HepG2 (cell line): ENCODE data around the gene CERS6. TPM values are rescaled to one million over a fixed set of nuclear protein-coding genes. Genes with fewer than 3 reads are reported as not detected.

Experiments
- ATAC-seq: fragments of 200-7000 bp; cut with Tn5 transposase; 3 replicates; pipeline ENCODE4 v1.9.1; 2020; ENCODE audit warnings: mild to moderate bottlenecking, moderate library complexity
- BruUV-seq: library from RNA; stranded (reverse); fragments of 400-500 nt; replicated peaks from 2 replicates; lab custom pipeline; 2021; lab: Mats Ljungman, UMichigan
- CTCF ChIA-PET: fragments of 300-600 bp; formaldehyde crosslinking; extraction: SDS; loops from one replicate; lab custom pipeline; 2021; ENCODE audit warnings: low total read pairs, inconsistent platforms, low intra/inter-chr PET ratio; lab: Yijun Ruan, JAX
- POLR2A ChIA-PET: fragments of 350-600 bp; sonication (Branson Sonifier 250); formaldehyde crosslinking; loops from one replicate; lab custom pipeline; 2020; ENCODE audit warnings: antibody characterized with exemption, inconsistent platforms; lab: Yijun Ruan, JAX
- DNase-seq: peaks from one replicate; pipeline ENCODE4 v3.0.0-alpha.2; 2015; ENCODE audit warnings: low spot score
- FAIRE-seq: peaks from 3 replicates; lab custom pipeline; 2011; peaks lifted over from hg19 to GRCh38; lab: Jason Lieb, UNC
- H2AFZ ChIP-seq: one replicate; pipeline ENCODE4 v1.6.1; 2011; ENCODE audit warnings: low read length, inconsistent platforms
- H3K27ac ChIP-seq: fragments of 300-600 bp; 3 replicates; pipeline ENCODE4 v1.8.0; 2011; ENCODE audit warnings: mixed run types, mild to moderate bottlenecking, mixed read lengths, low read length, inconsistent platforms; ENCODE audit not compliant: insufficient read depth; ENCODE audit errors: extremely low read length
- H3K27me3 ChIP-seq, 2 experiments: fragments of 200-600 bp in 1 of 2; 2 replicates in 1 of 2; 3 replicates in 1 of 2; pipeline versions ENCODE4 v1.6.0 to v1.8.0; 2011; ENCODE audit warnings: low read length in 2 of 2, mild to moderate bottlenecking in 2 of 2, moderate library complexity in 2 of 2, inconsistent platforms in 1 of 2; ENCODE audit not compliant: insufficient read depth in 2 of 2, control insufficient read depth in 1 of 2
- H3K36me3 ChIP-seq, 2 experiments: fragments of 200-600 bp in 1 of 2; replicated peaks in 1 of 2; 2 replicates in 1 of 2; 3 replicates in 1 of 2; pipeline versions ENCODE4 v1.5.1 to v1.8.0; 2011; ENCODE audit warnings: low read length in 2 of 2, inconsistent platforms in 1 of 2; ENCODE audit not compliant: insufficient read depth in 2 of 2, control insufficient read depth in 1 of 2
- H3K4me1 ChIP-seq: 2 replicates; pipeline ENCODE4 v1.5.1; 2012; ENCODE audit warnings: low read length, inconsistent platforms; ENCODE audit not compliant: insufficient read depth
- H3K4me2 ChIP-seq: 2 replicates; pipeline ENCODE4 v1.6.0; 2011; ENCODE audit warnings: low read depth, low read length, inconsistent platforms
- H3K4me3 ChIP-seq, 3 experiments: fragments of 200-600 bp in 1 of 3; sonication (generic), shearing (Covaris generic) in 1 of 3; replicated peaks in 1 of 3; 2 replicates each; pipeline ENCODE4 v1.5.1; 2011 to 2016; ENCODE audit warnings: low read length in 3 of 3, inconsistent platforms in 2 of 3, low read depth in 2 of 3, mild to moderate bottlenecking in 2 of 3, control low read depth in 1 of 3, mixed read lengths in 1 of 3; ENCODE audit not compliant: insufficient read depth in 1 of 3
- H3K79me2 ChIP-seq: one replicate; pipeline ENCODE4 v1.6.1; 2011; ENCODE audit warnings: low read length, inconsistent platforms; ENCODE audit not compliant: insufficient read depth
- H3K9ac ChIP-seq: 2 replicates; pipeline ENCODE4 v1.6.0; 2011; ENCODE audit warnings: mild to moderate bottlenecking, low read depth, low read length, inconsistent platforms; ENCODE audit not compliant: insufficient read depth
- H3K9me3 ChIP-seq: 2 replicates; pipeline ENCODE4 v1.5.1; 2012; ENCODE audit warnings: mild to moderate bottlenecking, low read length
- H4K20me1 ChIP-seq: 2 replicates; pipeline ENCODE4 v1.6.0; 2011; ENCODE audit warnings: inconsistent platforms, mild to moderate bottlenecking, low read length, moderate library complexity; ENCODE audit not compliant: insufficient read depth
- ARID3A ChIP-seq: IDR thresholded peaks from 2 replicates; pipeline ENCODE4 v1.6.1; 2012; ENCODE audit warnings: low read depth, low read length, improper control_type of control experiment
- EP300 ChIP-seq, 3 experiments: sonication (generic) in 1 of 3; formaldehyde crosslinking in 1 of 3; IDR thresholded peaks; 2 replicates each; pipeline versions ENCODE4 v1.5.1 to v1.6.1; 2011 to 2020; ENCODE audit warnings: low read depth in 2 of 3, low read length in 2 of 3, borderline replicate concordance in 1 of 3, improper control_type of control experiment in 1 of 3, mild to moderate bottlenecking in 1 of 3, missing genetic modification reagents in 1 of 3, moderate library complexity in 1 of 3
- HES4 ChIP-seq: sonication (generic); formaldehyde crosslinking; IDR thresholded peaks from 2 replicates; pipeline ENCODE4 v1.9.0; 2021; ENCODE audit warnings: mild to moderate bottlenecking, missing genetic modification reagents, borderline replicate concordance
- HIVEP1 ChIP-seq: sonication (generic); formaldehyde crosslinking; IDR thresholded peaks from 2 replicates; pipeline ENCODE4 v1.4.0; 2020; ENCODE audit warnings: mild to moderate bottlenecking, missing genetic modification reagents
- JARID2 ChIP-seq: sonication (generic); formaldehyde crosslinking; IDR thresholded peaks from 2 replicates; pipeline ENCODE4 v1.8.1; 2023; ENCODE audit warnings: missing genetic modification reagents, inconsistent platforms; ENCODE audit not compliant: insufficient replicate concordance
- MAFF ChIP-seq: IDR thresholded peaks from 2 replicates; pipeline ENCODE4 v1.6.1; 2011; ENCODE audit warnings: low read depth, low read length, improper control_type of control experiment
- MAFK ChIP-seq, 2 experiments: IDR thresholded peaks in 1 of 2; conservative IDR thresholded peaks in 1 of 2; 2 replicates each; pipeline ENCODE4 v1.6.1; 2011; ENCODE audit warnings: improper control_type of control experiment in 2 of 2, low read length in 2 of 2
- TGIF2 ChIP-seq: IDR thresholded peaks from 2 replicates; pipeline ENCODE4 v1.6.1; 2016; ENCODE audit warnings: control low read depth, missing compliant biosample characterization
- ZBTB21 ChIP-seq: sonication (generic); formaldehyde crosslinking; IDR thresholded peaks from 2 replicates; pipeline ENCODE4 v1.4.0; 2020; ENCODE audit warnings: missing genetic modification reagents
- ZNF101 ChIP-seq: sonication (generic); formaldehyde crosslinking; IDR thresholded peaks from 2 replicates; pipeline ENCODE4 v1.4.0; 2020; ENCODE audit warnings: mild to moderate bottlenecking, low read depth, missing genetic modification reagents, borderline replicate concordance
- ZNF354B ChIP-seq: sonication (generic); formaldehyde crosslinking; IDR thresholded peaks from 2 replicates; pipeline ENCODE4 v1.8.0; 2022; ENCODE audit warnings: mild to moderate bottlenecking, missing genetic modification reagents
- ZNF510 ChIP-seq: sonication (generic); formaldehyde crosslinking; IDR thresholded peaks from 2 replicates; pipeline ENCODE4 v1.4.0; 2020; ENCODE audit warnings: low read depth, mild to moderate bottlenecking, missing genetic modification reagents
- ZNF574 ChIP-seq: sonication (generic); formaldehyde crosslinking; IDR thresholded peaks from 2 replicates; pipeline ENCODE4 v1.4.0; 2020; ENCODE audit warnings: missing genetic modification reagents
- ZNF598 ChIP-seq: sonication (generic); formaldehyde crosslinking; IDR thresholded peaks from 2 replicates; pipeline ENCODE4 v1.5.1; 2020; ENCODE audit warnings: mild to moderate bottlenecking, missing genetic modification reagents, borderline replicate concordance
- in situ Hi-C: cut with HindIII; loops from 2 replicates; pipeline ENCODE4 v1.10.0; 2017; ENCODE audit warnings: low pct_unique_long_range_greater_than_20kb; ENCODE audit not compliant: extremely low pct_ligation_motif_present
- intact Hi-C: fragments of 100-400 bp; cut with micrococcal nuclease; formaldehyde crosslinking; loops from one replicate; pipeline ENCODE4 v1.10.0; 2022; ENCODE audit not compliant: unreplicated experiment
- polyA plus RNA-seq, 8 experiments: library from polyadenylated mRNA; depleted of rRNA in 3 of 8; stranded (reverse) in 7 of 8; unstranded in 1 of 8; fragments of >200 nt; fragmentation: Illumina TruSeq in 4 of 8; extraction: Trizol in 4 of 8; gene quantifications; 2 replicates each; pipeline versions ENCODE4 v1.2.1 to v1.2.3, GENCODE V29; 2011 to 2016; ENCODE audit warnings: low read depth in 4 of 8, missing spikeins in 1 of 8, mixed read lengths in 1 of 8; ENCODE audit not compliant: insufficient read depth in 1 of 8
- total RNA-seq, 5 experiments: library from RNA; depleted of rRNA; stranded (reverse); fragments of >200 nt; fragmentation: Illumina TruSeq; extraction: Trizol; gene quantifications; 2 replicates each; pipeline ENCODE4 v1.2.3, GENCODE V29; 2016; ENCODE audit warnings: low read depth in 1 of 5
- TF ChIP-seq, protein P1 (sequence below): sonication (generic); formaldehyde crosslinking; IDR thresholded peaks from 2 replicates; pipeline ENCODE4 v1.8.1; 2023; ENCODE audit warnings: mild to moderate bottlenecking, missing genetic modification reagents
- TF ChIP-seq, protein P2 (sequence below): sonication (generic); formaldehyde crosslinking; IDR thresholded peaks from 2 replicates; pipeline ENCODE4 v1.4.0; 2020; ENCODE audit warnings: mild to moderate bottlenecking, missing genetic modification reagents

Gene CERS6
- total and polyA plus RNA-seq, 2 of the 13 experiments (the other 11 are each of a cell fraction or from before 2014, with no cell fraction given), result 10.1 to 20.3 TPM

GRCh38 chr2:168445960-168446359 is 10.1 kb upstream of the CERS6 start (continued):
- TF ChIP-seq ZNF598, result no peak
- no peak for TF ChIP-seq ARID3A
- no peak for TF ChIP-seq JARID2 (CRISPR knock-in tag)
- TF ChIP-seq ZNF510 (CRISPR knock-in tag), result no peak
- TF ChIP-seq MAFF, result peak; percentile 65
- TF ChIP-seq, protein P1, sequence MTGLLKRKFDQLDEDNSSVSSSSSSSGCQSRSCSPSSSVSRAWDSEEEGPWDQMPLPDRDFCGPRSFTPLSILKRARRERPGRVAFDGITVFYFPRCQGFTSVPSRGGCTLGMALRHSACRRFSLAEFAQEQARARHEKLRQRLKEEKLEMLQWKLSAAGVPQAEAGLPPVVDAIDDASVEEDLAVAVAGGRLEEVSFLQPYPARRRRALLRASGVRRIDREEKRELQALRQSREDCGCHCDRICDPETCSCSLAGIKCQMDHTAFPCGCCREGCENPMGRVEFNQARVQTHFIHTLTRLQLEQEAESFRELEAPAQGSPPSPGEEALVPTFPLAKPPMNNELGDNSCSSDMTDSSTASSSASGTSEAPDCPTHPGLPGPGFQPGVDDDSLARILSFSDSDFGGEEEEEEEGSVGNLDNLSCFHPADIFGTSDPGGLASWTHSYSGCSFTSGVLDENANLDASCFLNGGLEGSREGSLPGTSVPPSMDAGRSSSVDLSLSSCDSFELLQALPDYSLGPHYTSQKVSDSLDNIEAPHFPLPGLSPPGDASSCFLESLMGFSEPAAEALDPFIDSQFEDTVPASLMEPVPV (CRISPR knock-in tag), result no peak
- TF ChIP-seq HIVEP1 (CRISPR knock-in tag), result no peak
- TF ChIP-seq ZNF101, result no peak
- no peak for TF ChIP-seq ZBTB21 (CRISPR knock-in tag)
- peak; percentile 40 to 58 for TF ChIP-seq MAFK (conservative IDR thresholded peaks at IDR 0.05 in 1 of 2, IDR thresholded peaks at IDR 0.05 in 1 of 2; ENCODE audit: low read length in 2 of 2)

GRCh38 chr2:168448980-168449379 is 7.1 kb upstream of the CERS6 start:
- DNase-seq (no peak), ATAC-seq (no peak), FAIRE-seq (no peak)
- CTCF ChIA-PET, result no interaction called here
- Histone ChIP-seq H4K20me1 (no peaks in the 10 kb centered on the region), H2AFZ (no peak overlapping the region), H3K27me3 (peaks cover 0 to 3% of the 10 kb centered on the region in 2 experiments; a peak in 1 of 5 replicates), H3K9ac (no peak overlapping the region), H3K4me3 (no peak overlapping the region), H3K27ac (no peak overlapping the region), H3K4me2 (no peak overlapping the region), H3K36me3 (no peaks in the 10 kb centered on the region), H3K4me1 (peaks cover 6% of the 10 kb centered on the region), H3K9me3 (peaks cover 17% of the 10 kb centered on the region), H3K79me2 (no peaks in the 10 kb centered on the region)
- in situ Hi-C loops (no loop called here), intact Hi-C loops (no loop called here)
- POLR2A ChIA-PET, result no interaction called here
- BruUV-seq, result no TSS peak
- TF ChIP-seq ZNF574 (CRISPR knock-in tag), result no peak
- no peak for TF ChIP-seq ZNF354B
- TF ChIP-seq HES4 (CRISPR knock-in tag), result no peak
- TF ChIP-seq TGIF2 (CRISPR knock-in tag), result no peak
- TF ChIP-seq EP300 (IDR thresholded peaks at IDR 0.05; ENCODE audit: low read depth in 2 of 2, low read length in 2 of 2), result no peak
- no peak for TF ChIP-seq EP300 (CRISPR knock-in tag; IDR thresholded peaks at IDR 0.05; ENCODE audit: borderline replicate concordance)
- TF ChIP-seq, protein P2, sequence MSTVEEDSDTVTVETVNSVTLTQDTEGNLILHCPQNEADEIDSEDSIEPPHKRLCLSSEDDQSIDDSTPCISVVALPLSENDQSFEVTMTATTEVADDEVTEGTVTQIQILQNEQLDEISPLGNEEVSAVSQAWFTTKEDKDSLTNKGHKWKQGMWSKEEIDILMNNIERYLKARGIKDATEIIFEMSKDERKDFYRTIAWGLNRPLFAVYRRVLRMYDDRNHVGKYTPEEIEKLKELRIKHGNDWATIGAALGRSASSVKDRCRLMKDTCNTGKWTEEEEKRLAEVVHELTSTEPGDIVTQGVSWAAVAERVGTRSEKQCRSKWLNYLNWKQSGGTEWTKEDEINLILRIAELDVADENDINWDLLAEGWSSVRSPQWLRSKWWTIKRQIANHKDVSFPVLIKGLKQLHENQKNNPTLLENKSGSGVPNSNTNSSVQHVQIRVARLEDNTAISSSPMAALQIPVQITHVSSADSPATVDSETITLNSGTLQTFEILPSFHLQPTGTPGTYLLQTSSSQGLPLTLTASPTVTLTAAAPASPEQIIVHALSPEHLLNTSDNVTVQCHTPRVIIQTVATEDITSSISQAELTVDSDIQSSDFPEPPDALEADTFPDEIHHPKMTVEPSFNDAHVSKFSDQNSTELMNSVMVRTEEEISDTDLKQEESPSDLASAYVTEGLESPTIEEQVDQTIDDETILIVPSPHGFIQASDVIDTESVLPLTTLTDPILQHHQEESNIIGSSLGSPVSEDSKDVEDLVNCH, result no peak
